ENCODE results near the gene SIGMAR1.

The SIGMAR1 gene

DNA sequence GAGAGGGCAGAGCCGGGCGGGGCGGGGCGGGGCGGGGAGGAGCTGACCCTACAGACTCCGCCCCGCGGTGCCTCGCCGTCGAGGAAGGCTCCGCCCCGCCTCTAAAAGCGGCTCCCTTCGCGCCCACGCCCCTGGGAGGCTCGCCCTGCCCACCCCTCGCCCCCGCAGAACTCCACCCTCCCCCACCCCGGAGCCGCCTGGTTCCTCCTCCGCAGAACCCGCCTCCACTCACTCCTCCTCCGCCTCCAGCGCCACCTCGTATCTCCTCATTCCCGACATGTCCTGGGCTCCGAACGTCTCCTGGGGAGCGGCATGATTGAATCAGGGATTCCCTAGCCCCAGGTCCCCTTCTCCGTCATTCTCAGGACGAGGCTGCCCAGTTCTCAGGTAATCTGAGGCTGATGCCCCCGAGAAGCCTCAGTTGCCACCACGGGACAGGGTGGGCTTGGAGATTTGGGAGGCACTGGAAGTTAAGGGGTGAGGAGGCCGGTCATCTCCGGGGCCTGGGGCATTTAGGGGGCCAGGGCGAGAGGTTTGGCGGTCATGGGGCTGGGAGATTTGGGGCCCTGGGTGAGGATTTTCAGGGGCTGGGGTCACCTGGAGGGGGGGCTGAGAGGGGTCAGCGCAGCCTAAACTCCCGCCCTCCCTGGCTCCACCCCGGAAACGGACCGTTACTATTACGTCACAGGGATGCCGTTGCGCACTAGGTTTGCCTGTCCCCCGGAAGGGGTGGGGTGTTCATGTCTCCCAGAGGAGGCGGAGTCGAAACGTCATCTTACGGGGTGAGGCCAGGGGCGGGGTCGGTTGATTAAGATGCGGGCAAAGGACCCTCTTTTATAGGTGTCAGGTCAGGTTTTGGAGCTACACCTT is 28.0 kb upstream of the SIGMAR1 start:
- POLR2A ChIA-PET = interaction anchor here (1.2 to 2.1 kb wide), 3 partner anchors 10 to 19 kb away, joined by 5 to 11 read pairs (median 8); partner anchors contain the start of genes GALT and IL11RA
- peak overlapping the region; percentile 92 for H3K4me3 ChIP-seq (ENCODE audit: low read depth, low read length)
- peak; percentile 65 for DNase-seq (ENCODE audit: low read depth, low spot score)
- CTCF ChIA-PET = interaction anchor here (1.2 to 8.4 kb wide), 11 partner anchors 10 to 37 kb away, joined by 3 to 153 read pairs (median 8); partner anchors contain the start of genes GALT, IL11RA and SIGMAR1
- TF ChIP-seq, protein P1, sequence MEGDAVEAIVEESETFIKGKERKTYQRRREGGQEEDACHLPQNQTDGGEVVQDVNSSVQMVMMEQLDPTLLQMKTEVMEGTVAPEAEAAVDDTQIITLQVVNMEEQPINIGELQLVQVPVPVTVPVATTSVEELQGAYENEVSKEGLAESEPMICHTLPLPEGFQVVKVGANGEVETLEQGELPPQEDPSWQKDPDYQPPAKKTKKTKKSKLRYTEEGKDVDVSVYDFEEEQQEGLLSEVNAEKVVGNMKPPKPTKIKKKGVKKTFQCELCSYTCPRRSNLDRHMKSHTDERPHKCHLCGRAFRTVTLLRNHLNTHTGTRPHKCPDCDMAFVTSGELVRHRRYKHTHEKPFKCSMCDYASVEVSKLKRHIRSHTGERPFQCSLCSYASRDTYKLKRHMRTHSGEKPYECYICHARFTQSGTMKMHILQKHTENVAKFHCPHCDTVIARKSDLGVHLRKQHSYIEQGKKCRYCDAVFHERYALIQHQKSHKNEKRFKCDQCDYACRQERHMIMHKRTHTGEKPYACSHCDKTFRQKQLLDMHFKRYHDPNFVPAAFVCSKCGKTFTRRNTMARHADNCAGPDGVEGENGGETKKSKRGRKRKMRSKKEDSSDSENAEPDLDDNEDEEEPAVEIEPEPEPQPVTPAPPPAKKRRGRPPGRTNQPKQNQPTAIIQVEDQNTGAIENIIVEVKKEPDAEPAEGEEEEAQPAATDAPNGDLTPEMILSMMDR (IDR thresholded peaks at IDR 0.05; ENCODE audit: insufficient read depth, low read length, missing control alignments) = no peak

DNA sequence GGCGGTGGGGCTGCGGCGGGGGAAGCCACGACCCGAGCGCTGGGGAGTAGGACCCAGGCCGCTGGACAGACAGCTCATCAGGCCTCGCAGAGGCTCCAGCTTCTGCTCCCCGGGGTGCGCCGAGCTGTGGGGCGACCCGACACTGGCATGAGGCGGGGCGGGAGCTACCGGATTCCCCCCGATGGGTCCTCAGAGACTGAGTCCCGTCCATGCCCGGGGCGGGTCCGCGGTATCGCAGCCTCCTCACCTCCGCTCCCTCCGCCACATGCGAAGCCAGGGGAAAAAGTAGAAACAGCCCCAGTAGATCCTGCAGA is 27.4 kb upstream of the SIGMAR1 start:
- POLR2A ChIA-PET = interaction anchor here (1.2 to 2.1 kb wide), 3 partner anchors 10 to 18 kb away, joined by 5 to 11 read pairs (median 8); partner anchors contain the start of genes GALT and IL11RA
- peak overlapping the region; percentile 63 for H3K4me3 ChIP-seq (ENCODE audit: low read depth, low read length)
- no peak for DNase-seq (ENCODE audit: low read depth, low spot score)
- CTCF ChIA-PET = interaction anchor here (0.7 to 8.4 kb wide), 12 partner anchors 10 to 61 kb away, joined by 3 to 153 read pairs (median 6); partner anchors contain the start of genes GALT, IL11RA and SIGMAR1
- TF ChIP-seq, protein P1 (IDR thresholded peaks at IDR 0.05; ENCODE audit: insufficient read depth, low read length, missing control alignments) = no peak

DNA sequence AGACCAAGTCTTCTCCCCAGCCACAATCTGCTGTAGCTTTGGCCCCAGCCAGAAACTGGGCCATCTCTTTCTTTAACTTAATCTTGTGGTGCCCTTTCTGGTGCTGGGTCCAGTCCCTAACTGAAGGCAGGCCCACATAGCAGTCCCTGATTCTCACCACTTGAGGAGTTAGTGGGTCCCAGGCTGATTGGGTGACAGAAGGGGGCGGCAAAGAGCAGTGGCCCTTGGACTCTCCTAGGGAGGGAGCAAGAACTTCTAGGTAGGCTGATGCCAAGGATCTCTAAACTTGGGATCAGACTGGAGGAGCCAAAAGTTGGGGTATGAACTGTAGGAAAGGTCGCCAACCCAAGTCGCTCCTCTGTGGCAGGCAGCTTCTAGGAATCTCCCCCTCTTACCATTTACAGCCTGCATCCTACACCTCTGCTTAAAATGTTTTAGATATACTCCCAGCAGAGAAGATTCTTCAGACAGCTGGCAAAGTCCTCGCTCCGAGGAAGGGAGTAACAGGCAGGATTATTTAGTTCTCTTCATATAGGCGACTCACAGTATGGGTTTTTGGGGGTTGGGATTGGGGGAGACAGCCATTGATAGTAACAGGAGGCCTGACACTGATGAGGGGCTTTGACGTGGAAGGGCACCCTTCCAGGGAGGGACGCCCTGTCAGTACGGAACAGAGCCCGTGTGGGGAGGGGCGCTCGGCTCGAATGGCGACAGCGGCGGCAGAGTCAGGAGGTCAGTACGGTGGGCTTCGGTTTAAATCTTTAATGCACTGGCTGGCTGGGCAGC is 26.9 kb upstream of the SIGMAR1 start:
- TF ChIP-seq, protein P1 (IDR thresholded peaks at IDR 0.05; ENCODE audit: insufficient read depth, low read length, missing control alignments) = peak; percentile 97
- ChIA-PET POLR2A (interaction anchor here (1.2 to 2.1 kb wide), 3 partner anchors 9 to 18 kb away, joined by 5 to 11 read pairs (median 8); partner anchors contain the start of genes GALT and IL11RA), CTCF (interaction anchor here (0.7 to 8.4 kb wide), 16 partner anchors 11 to 61 kb away, joined by 3 to 153 read pairs (median 5); partner anchors contain the start of genes CCL19, CCL21, GALT and IL11RA)
- H3K4me3 ChIP-seq (ENCODE audit: low read depth, low read length) = peak overlapping the region; percentile 63
- DNase-seq (ENCODE audit: low read depth, low spot score) = no peak

DNA sequence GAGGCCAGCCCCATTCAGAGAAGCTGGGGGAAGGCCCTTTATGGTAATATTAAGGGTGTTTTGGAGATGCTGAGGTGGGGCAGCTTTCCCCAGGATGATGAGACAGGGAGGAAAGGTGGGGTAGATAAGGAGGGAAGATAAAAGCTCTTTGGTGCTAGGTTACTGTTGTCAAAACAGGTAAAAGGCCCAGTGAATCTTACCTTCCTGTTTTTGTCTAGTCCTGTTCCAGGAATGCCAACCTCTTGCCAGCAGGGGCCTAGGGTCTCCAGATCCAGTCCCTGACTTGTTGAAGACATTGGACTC is 25.7 kb upstream of the SIGMAR1 start:
- H3K4me3 ChIP-seq (ENCODE audit: low read depth, low read length) = no peak overlapping the region
- DNase-seq (ENCODE audit: low read depth, low spot score) = no peak
- ChIA-PET POLR2A (interaction anchor here (0.8 kb wide), 1 partner anchor 16 kb away, joined by 3 read pairs; the partner anchor contains the start of gene GALT), CTCF (interaction anchor here (0.7 to 8.4 kb wide), 8 partner anchors 12 to 72 kb away, joined by 3 to 153 read pairs (median 4); partner anchors contain the start of genes CCL21, GALT, IL11RA and RPP25L)
- TF ChIP-seq, protein P1 (IDR thresholded peaks at IDR 0.05; ENCODE audit: insufficient read depth, low read length, missing control alignments) = no peak

DNA sequence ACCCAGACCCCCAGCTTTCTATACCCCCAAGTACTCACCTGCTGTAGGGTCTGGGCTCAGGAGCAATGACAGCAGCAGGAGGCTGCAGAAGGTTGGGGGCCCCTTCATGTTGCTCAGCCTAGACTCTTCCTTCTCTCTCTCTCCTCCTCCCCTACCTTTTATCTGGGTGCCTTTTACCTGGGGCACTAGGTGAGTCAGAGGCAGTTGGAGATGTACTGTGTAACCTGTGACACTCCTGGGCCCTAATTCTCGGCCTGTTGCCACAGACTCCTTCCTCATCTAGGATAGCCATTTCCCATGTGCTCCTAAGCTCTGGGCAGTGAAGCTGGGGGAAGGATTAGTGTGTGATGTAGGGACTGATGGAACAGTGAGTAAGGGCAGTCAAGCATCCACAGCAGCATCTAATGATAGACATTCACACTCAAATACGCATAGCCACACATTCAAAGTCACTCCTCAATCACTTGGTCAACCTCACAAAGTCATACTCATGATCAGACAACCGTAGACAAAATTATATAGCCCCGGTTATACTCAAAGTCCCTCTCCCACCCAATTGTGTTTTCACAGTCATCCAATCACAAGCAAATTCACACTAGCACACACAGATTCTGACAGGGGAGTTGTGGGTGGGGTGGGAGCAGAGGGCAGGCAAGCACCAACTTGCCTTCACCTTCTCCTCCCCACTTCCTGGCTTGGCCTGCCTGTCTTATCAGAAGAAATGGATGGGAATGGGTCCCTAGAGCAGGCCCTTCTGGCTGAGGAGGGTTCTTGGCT is 25.1 kb upstream of the SIGMAR1 start, which contains the start of gene CCL27:
Gene CCL27 (minus strand): TSS at position 132 of the 777 bp plus-strand sequence. CDS start 24 bp downstream, at position 108.
- H3K4me3 ChIP-seq (ENCODE audit: low read depth, low read length) = no peak within 1 kb of the TSS
- DNase-seq (ENCODE audit: low read depth, low spot score) = no peak
- TF ChIP-seq, protein P1 (IDR thresholded peaks at IDR 0.05; ENCODE audit: insufficient read depth, low read length, missing control alignments) = no peak
- ChIA-PET POLR2A (interaction anchor here (0.8 kb wide), 1 partner anchor 16 kb away, joined by 3 read pairs; the partner anchor contains the start of gene GALT), CTCF (interaction anchor here (0.7 to 8.4 kb wide), 9 partner anchors 13 to 71 kb away, joined by 3 to 153 read pairs (median 4); partner anchors contain the start of genes CCL21, GALT, IL11RA and RPP25L)
